Measurements from ENCODE around the gene RERE.
"Not testable (repeated sequence)": the region's sequence is repeated elsewhere in the genome, so short reads cannot be mapped to it uniquely, and the experiment has no call there.

RERE gene

DNA sequence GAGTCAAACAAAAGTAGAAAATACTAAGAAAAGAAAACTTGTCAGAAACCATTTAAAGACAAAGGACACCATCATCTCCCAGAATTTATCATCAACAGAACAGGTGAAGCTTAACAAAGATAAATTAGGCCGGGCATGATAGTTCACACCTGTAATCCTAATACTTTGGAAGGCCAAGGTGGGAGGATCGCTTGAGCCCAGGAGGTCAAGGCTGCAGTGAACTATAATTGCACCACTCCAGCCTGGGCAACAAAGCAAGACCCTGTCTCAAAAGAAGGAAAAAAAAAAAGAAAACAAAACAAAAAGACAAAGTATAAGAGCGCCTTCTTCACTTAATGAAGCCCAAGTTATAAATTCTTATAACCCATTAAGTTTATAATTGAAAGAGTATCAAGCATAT is 25.6 kb downstream of the RERE start:
- TF ChIP-seq, protein P1, sequence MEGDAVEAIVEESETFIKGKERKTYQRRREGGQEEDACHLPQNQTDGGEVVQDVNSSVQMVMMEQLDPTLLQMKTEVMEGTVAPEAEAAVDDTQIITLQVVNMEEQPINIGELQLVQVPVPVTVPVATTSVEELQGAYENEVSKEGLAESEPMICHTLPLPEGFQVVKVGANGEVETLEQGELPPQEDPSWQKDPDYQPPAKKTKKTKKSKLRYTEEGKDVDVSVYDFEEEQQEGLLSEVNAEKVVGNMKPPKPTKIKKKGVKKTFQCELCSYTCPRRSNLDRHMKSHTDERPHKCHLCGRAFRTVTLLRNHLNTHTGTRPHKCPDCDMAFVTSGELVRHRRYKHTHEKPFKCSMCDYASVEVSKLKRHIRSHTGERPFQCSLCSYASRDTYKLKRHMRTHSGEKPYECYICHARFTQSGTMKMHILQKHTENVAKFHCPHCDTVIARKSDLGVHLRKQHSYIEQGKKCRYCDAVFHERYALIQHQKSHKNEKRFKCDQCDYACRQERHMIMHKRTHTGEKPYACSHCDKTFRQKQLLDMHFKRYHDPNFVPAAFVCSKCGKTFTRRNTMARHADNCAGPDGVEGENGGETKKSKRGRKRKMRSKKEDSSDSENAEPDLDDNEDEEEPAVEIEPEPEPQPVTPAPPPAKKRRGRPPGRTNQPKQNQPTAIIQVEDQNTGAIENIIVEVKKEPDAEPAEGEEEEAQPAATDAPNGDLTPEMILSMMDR (IDR thresholded peaks at IDR 0.05), result no peak
- H3K27ac ChIP-seq, result no peak overlapping the region
- H3K9me3 ChIP-seq, result no peaks in the 10 kb centered on the region
- H3K36me3 ChIP-seq, result no peaks in the 10 kb centered on the region
- no peaks in the 10 kb centered on the region for H3K27me3 ChIP-seq
- H3K4me1 ChIP-seq (ENCODE audit: control insufficient read depth in 1 of 2, insufficient read depth in 1 of 2, low read depth in 1 of 2, low read length in 1 of 2), result no peaks in the 10 kb centered on the region
- H3K4me3 ChIP-seq (ENCODE audit: low read depth in 1 of 2, low read length in 1 of 2), result no peak overlapping the region

DNA sequence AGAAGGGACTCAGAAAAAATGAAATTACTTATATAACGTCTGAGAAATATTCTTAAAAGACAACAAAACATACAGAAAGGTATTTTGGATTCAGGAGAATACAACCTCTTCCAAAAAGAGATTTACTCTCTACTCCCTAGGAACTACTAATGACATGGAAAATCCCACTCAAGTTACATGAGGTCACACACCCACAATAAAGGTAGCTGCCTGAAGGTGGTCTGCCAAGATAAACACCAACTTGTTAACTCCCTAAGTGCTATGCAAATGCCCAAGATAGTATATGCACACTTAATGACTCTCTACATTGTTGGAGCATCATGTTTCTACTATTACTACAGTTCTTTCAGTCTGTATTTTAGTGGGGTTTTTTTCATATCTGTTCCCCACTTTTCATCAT is 26.5 kb downstream of the RERE start:
- Histone ChIP-seq H3K9me3 (no peaks in the 10 kb centered on the region), H3K4me3 (ENCODE audit: low read depth in 1 of 2, low read length in 1 of 2) (no peak overlapping the region), H3K36me3 (no peaks in the 10 kb centered on the region), H3K27ac (no peak overlapping the region), H3K27me3 (no peaks in the 10 kb centered on the region), H3K4me1 (ENCODE audit: control insufficient read depth in 1 of 2, insufficient read depth in 1 of 2, low read depth in 1 of 2, low read length in 1 of 2) (no peaks in the 10 kb centered on the region)
- TF ChIP-seq, protein P1 (IDR thresholded peaks at IDR 0.05), result no peak

DNA sequence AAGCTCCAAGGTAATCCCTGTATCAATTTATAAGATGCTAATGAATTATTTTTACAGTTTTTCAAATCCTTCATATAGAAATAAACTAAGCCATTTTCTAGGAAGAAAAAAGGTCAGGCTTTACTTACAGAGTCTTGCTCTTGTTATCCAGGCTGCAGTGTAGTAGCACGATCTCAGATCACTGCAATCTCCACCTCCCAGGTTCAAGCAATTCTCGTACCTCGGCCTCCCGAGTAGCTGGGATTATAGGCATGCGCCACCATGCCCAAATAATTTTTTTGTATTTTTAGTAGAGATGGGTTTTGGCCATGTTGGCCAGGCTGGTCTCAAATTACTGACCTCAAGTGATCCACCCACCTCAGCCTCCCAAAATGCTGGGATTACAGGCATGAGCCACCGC is 27.0 kb downstream of the RERE start:
- no peaks in the 10 kb centered on the region for H3K27me3 ChIP-seq
- no peaks in the 10 kb centered on the region for H3K36me3 ChIP-seq
- no peak overlapping the region for H3K4me3 ChIP-seq (ENCODE audit: low read depth in 1 of 2, low read length in 1 of 2)
- no peak overlapping the region for H3K27ac ChIP-seq
- H3K9me3 ChIP-seq, result no peaks in the 10 kb centered on the region
- H3K4me1 ChIP-seq (ENCODE audit: control insufficient read depth in 1 of 2, insufficient read depth in 1 of 2, low read depth in 1 of 2, low read length in 1 of 2), result no peaks in the 10 kb centered on the region
- TF ChIP-seq, protein P1 (IDR thresholded peaks at IDR 0.05), result no peak

DNA sequence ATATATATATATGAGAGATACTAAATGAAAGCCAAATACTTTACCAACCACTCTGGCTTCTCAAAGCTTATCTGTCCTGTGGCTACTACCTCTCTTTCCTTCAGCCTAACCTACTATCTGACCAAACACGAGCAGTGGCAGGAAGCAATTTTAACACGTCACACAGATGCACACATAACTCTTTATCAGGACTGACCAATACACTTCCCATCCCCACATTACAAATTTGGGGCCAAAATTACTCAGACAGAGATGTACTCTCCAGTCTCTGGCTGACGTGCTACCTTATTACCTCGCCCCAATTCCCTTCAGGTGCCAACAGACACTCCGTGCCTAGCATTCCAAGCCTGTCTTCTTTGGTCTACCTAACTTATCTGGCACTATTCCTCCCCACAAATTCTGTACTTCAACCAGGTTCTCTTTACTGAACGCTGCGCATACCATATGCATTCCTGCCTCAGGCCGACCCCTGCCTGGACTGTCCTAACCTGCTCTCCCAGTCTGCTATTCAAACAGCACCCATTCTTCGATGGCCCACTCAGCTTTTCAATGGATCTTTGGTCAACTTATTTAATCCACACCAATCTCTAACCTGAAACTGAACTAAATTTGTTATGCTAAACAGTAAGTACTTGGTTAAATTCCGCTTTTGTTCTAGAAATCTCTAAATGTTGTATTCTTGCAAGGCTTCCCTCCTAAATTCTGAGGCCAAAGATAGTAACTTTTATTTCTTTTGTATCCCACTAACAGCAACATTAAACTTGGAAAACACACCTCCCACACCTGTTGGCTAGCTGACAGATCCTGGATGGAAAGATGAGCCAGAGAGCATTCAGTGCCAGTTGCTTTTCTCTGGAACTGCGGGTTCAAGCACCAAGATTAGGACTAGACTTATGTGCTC is 27.9 kb downstream of the RERE start:
- H3K9me3 ChIP-seq, result no peaks in the 10 kb centered on the region
- no peaks in the 10 kb centered on the region for H3K4me1 ChIP-seq (ENCODE audit: control insufficient read depth in 1 of 2, insufficient read depth in 1 of 2, low read depth in 1 of 2, low read length in 1 of 2)
- no peak overlapping the region for H3K27ac ChIP-seq
- no peaks in the 10 kb centered on the region for H3K27me3 ChIP-seq
- no peak overlapping the region for H3K4me3 ChIP-seq (ENCODE audit: low read depth in 1 of 2, low read length in 1 of 2)
- TF ChIP-seq, protein P1 (IDR thresholded peaks at IDR 0.05), result no peak
- H3K36me3 ChIP-seq, result no peaks in the 10 kb centered on the region

DNA sequence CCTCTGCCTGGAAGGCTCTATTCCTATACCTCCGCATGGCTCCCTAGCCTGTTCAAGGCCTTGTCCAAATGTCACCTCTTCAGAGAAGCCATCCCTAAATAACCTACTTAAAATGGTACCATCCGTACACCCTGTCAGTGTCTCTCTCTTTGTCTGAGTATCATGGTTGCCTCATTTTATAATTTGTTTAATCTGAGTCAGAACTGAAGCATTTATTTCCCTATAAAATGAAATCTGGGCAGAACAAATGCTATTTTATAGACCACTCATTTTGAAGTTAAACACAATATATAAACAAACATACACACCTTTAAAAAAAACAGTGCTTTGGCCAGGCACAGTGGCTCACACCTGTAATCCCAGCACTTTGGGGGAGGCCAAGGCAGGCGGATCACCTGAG is 30.2 kb downstream of the RERE start:
- Histone ChIP-seq H3K36me3 (no peaks in the 10 kb centered on the region), H3K9me3 (no peaks in the 10 kb centered on the region), H3K27me3 (no peaks in the 10 kb centered on the region), H3K4me1 (ENCODE audit: control insufficient read depth in 1 of 2, insufficient read depth in 1 of 2, low read depth in 1 of 2, low read length in 1 of 2) (peaks cover 0 to 4% of the 10 kb centered on the region in 2 experiments), H3K4me3 (ENCODE audit: low read depth in 1 of 2, low read length in 1 of 2) (no peak overlapping the region), H3K27ac (no peak overlapping the region)
- TF ChIP-seq, protein P1 (IDR thresholded peaks at IDR 0.05), result no peak

DNA sequence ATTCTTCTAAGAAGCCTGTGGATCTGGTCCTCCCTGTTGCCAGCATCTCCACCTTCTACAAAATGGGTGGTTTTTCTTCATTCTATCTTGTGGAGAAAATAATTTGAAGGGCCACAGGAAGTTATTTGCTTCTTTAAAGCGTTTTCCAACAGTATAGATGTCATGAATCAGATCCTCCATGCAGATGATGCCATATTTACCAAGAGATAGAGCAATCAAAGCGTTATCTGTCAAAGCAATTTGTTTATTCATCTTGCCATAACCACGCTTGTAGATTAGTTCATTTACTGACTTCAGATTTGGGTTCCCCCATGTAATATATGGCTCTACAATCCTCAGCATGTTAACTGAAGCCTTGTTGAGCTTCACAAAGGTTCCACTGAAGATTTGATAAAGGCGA is 31.2 kb downstream of the RERE start:
- H3K4me1 ChIP-seq (ENCODE audit: control insufficient read depth in 1 of 2, insufficient read depth in 1 of 2, low read depth in 1 of 2, low read length in 1 of 2); H3K36me3 ChIP-seq: not testable (repeated sequence)

More for the DNA sequence above, 31.2 kb downstream of the RERE start:
- H3K27me3 ChIP-seq; H3K4me3 ChIP-seq (ENCODE audit: low read depth in 1 of 2, low read length in 1 of 2); H3K27ac ChIP-seq; H3K9me3 ChIP-seq: not testable (repeated sequence)

Data from neutrophil (primary cell).